Bronchial epithelial cell (primary cell): ENCODE measurements around the gene PLA2G4E. TPM values are rescaled to one million over a fixed set of nuclear protein-coding genes. Genes with fewer than 3 reads are reported as not detected.
A peak's percentile ranks its signal among the peaks of the same experiment; 100 is the strongest.

Experiments
- DNase-seq: peaks from one replicate; pipeline ENCODE4 v3.0.0-alpha.2; 2010; ENCODE audit warnings: low read depth
- FAIRE-seq: peaks from 2 replicates; lab custom pipeline; 2011; peaks lifted over from hg19 to GRCh38; lab: Jason Lieb, UNC
- H3K27me3 ChIP-seq: 2 replicates; pipeline ENCODE4 v1.5.1; 2011; ENCODE audit warnings: low read length; ENCODE audit not compliant: control insufficient read depth, insufficient read depth
- H3K36me3 ChIP-seq: 2 replicates; pipeline ENCODE4 v1.5.1; 2011; ENCODE audit warnings: low read length; ENCODE audit not compliant: control insufficient read depth, insufficient read depth
- H3K4me3 ChIP-seq: 2 replicates; pipeline ENCODE4 v1.5.1; 2011; ENCODE audit warnings: mild to moderate bottlenecking, low read depth, low read length, control low read depth
- total RNA-seq: library from RNA; depleted of rRNA; stranded (reverse); fragments of >200 nt; gene quantifications from 2 replicates; pipeline ENCODE4 v1.2.1, GENCODE V29; 2014
- TF ChIP-seq, protein P1 (sequence below): IDR thresholded peaks from 2 replicates; pipeline ENCODE4 v1.5.1; 2011; ENCODE audit warnings: mild to moderate bottlenecking, moderate library complexity, low read length, control low read depth, inconsistent platforms; ENCODE audit not compliant: insufficient read depth, severe bottlenecking

PLA2G4E gene
- total RNA-seq, 1 donor from 2014 or later, result under 0.01 TPM

DNA sequence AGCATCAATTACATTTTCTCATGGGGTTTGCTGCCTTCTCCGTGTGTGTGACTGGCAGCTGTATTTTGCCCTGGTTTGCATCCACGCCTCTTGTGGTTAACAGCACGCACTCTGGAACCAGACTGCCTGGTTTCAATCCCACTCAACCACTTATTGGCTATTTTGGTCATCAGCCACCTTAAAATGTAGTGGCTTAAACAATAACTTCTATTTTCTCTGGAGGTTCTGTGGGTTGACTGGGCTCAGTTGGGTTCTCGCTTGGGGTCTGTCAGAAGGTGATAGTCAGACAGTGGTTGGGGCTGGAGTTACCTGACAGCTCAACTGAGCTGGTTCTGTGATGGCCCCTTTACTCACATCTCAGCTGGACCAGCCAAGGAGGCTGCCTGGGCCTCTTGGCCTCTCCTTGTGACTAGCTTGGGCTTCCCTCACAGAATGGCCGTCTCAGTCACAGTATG, 85.2 kb downstream of the PLA2G4E start:
- no peak for DNase-seq

DNA sequence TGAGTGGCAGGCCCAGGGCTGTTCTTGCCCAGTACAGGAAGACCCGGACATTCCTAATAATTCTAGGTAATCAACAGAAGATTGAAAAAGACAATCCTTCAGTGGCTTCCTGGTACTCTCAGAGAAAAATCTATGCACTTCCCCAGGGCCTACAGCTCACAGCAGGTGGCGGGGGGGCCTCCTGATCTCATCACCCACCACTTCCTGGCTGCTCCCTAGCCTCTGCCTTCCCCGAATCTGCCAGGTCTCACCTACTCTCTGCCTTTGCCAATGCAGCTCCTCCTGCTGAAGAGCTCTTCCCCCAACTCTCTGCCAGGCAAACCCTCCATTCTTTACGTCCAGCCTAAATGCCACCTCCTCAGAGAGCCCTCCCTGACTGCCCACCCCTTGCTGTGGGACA, 86.0 kb downstream of the PLA2G4E start:
- FAIRE-seq, result no peak
- TF ChIP-seq, protein P1, sequence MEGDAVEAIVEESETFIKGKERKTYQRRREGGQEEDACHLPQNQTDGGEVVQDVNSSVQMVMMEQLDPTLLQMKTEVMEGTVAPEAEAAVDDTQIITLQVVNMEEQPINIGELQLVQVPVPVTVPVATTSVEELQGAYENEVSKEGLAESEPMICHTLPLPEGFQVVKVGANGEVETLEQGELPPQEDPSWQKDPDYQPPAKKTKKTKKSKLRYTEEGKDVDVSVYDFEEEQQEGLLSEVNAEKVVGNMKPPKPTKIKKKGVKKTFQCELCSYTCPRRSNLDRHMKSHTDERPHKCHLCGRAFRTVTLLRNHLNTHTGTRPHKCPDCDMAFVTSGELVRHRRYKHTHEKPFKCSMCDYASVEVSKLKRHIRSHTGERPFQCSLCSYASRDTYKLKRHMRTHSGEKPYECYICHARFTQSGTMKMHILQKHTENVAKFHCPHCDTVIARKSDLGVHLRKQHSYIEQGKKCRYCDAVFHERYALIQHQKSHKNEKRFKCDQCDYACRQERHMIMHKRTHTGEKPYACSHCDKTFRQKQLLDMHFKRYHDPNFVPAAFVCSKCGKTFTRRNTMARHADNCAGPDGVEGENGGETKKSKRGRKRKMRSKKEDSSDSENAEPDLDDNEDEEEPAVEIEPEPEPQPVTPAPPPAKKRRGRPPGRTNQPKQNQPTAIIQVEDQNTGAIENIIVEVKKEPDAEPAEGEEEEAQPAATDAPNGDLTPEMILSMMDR, result no peak
- no peaks in the 10 kb centered on the region for H3K27me3 ChIP-seq
- peak; percentile 65 for DNase-seq
- no peak overlapping the region for H3K4me3 ChIP-seq
- H3K36me3 ChIP-seq, result no peaks in the 10 kb centered on the region

More for the DNA sequence above, 85.2 kb downstream of the PLA2G4E start:
- no peak for FAIRE-seq
- Histone ChIP-seq H3K36me3 (peaks cover 2% of the 10 kb centered on the region), H3K27me3 (no peaks in the 10 kb centered on the region), H3K4me3 (no peak overlapping the region)
- TF ChIP-seq, protein P1, result no peak

DNA sequence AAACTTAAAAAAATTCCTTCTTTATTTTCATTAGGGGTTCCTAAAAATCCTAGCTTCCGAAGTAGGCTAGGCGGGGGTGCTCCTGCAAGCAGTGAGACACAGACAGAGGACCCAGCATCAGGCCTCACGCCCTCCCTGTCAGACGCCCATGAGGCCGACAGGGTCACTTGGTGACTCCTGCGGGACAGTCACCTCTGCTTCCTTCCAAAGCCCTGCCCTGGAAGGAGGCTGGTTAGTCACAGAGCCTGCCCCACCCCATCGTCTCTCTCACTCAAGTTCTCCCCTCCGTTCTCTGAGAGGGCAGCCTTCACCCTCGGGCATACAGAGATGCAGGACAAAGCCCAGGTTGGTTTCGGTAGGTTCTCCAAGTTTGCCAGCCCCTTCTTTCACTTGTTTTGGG, 87.1 kb downstream of the PLA2G4E start:
- peaks cover 1% of the 10 kb centered on the region for H3K36me3 ChIP-seq
- FAIRE-seq (no peak), DNase-seq (peak; percentile 74)
- H3K4me3 ChIP-seq, result no peak overlapping the region
- TF ChIP-seq, protein P1, result no peak
- no peaks in the 10 kb centered on the region for H3K27me3 ChIP-seq

DNA sequence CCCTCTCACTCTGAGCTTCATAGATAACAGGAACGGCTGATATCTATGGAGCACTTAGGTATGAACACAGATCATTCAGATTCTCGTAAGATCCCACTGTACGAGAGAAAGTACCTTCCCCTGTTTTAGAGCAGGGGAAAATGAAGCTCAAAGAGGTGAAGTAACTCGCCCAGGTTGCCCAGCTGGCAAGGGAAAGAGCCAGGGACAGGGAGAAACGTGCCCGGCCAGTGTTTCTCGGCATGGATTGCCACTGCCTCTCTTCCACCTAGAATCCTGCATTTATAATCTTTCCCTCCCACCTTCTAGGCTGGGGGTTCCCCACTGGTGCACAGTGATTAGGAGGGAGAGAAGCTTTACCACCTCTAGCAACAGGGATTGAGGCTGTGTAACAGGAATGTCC, 87.5 kb downstream of the PLA2G4E start:
- Histone ChIP-seq H3K36me3 (peaks cover 1% of the 10 kb centered on the region), H3K4me3 (no peak overlapping the region), H3K27me3 (no peaks in the 10 kb centered on the region)
- no peak for DNase-seq
- no peak for FAIRE-seq
- TF ChIP-seq, protein P1, result no peak

DNA sequence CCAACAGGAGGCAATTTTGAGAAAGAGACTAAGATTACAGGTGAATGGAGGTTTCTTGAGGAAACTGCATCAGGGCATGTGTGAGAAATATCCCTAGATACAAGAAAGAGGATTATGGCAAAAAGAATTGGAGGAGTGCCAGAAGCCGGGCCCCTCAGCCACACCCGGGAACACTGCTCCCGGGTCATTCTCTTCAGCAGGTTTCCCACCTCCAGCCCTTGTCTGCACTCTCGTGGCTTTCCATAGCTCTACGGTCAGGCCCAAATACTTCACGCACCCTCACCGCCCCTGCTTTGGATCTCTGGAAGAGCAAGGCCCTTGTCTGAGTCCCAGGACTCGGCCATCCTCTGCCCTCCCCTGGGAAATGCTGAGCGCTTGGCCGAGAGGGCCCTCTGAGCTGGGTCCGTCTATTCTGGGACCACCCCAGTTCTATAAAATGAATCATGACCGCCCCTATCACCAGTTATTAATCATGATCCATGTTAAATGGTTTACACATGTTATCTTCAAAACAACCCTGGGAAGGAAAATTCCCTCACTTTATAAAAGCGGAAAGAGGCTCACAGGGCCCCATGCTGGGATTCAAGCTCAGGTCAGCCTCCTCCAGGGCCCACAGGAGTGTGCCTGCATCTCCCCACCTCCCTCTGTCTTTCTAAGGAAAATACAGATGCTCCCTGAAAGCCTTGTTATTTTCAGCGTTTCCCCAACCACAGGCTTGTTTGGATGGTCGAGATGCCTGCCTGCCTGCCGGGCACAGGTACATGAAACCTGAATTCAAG, 88.1 kb downstream of the PLA2G4E start:
- Histone ChIP-seq H3K27me3 (no peaks in the 10 kb centered on the region), H3K4me3 (no peak overlapping the region), H3K36me3 (peaks cover 1% of the 10 kb centered on the region)
- no peak for DNase-seq
- TF ChIP-seq, protein P1, result no peak
- FAIRE-seq, result no peak
